Skeletal muscle tissue (tissue), 4 donors: ENCODE data around the gene ZNF217. TPM values are rescaled to one million over a fixed set of nuclear protein-coding genes. Genes with fewer than 3 reads are reported as not detected.

Experiments used
- H3K27ac ChIP-seq: one replicate; pipeline ENCODE4 v1.7.0; 2013; ENCODE audit warnings: mild to moderate bottlenecking, low read depth, low read length, inconsistent platforms
- H3K27me3 ChIP-seq, 3 donors: one replicate each; pipeline ENCODE4 v1.7.0; 2013; ENCODE audit warnings: low read length in 3 of 3; ENCODE audit not compliant: control insufficient read depth in 3 of 3, insufficient read depth in 3 of 3
- H3K36me3 ChIP-seq, 3 donors: one replicate each; pipeline ENCODE4 v1.7.0; 2013; ENCODE audit warnings: low read length in 3 of 3; ENCODE audit not compliant: control insufficient read depth in 3 of 3, insufficient read depth in 3 of 3
- H3K4me1 ChIP-seq, 3 donors: one replicate each; pipeline ENCODE4 v1.7.0; 2013; ENCODE audit warnings: low read length in 3 of 3, mild to moderate bottlenecking in 3 of 3; ENCODE audit not compliant: control insufficient read depth in 3 of 3, insufficient read depth in 3 of 3
- H3K4me3 ChIP-seq, 3 donors: one replicate each; pipeline ENCODE4 v1.7.0; 2013; ENCODE audit warnings: low read length in 3 of 3
- H3K9ac ChIP-seq, 3 donors: one replicate each; pipeline ENCODE4 v1.7.0; 2013; ENCODE audit warnings: low read length in 3 of 3, mild to moderate bottlenecking in 3 of 3, moderate library complexity in 2 of 3, low read depth in 1 of 3
- H3K9me3 ChIP-seq, 3 donors: one replicate each; pipeline ENCODE4 v1.7.0; 2013; ENCODE audit warnings: low read length in 3 of 3; ENCODE audit not compliant: control insufficient read depth in 3 of 3
- total RNA-seq: library from RNA; depleted of rRNA; stranded (reverse); fragments of >200 nt; gene quantifications from one replicate; pipeline ENCODE4 v1.2.3, GENCODE V29; 2014
- donor health status: Osteomylitis.

Gene ZNF217
- total RNA-seq, 1 donor from 2014 or later, result 8.4 TPM

DNA sequence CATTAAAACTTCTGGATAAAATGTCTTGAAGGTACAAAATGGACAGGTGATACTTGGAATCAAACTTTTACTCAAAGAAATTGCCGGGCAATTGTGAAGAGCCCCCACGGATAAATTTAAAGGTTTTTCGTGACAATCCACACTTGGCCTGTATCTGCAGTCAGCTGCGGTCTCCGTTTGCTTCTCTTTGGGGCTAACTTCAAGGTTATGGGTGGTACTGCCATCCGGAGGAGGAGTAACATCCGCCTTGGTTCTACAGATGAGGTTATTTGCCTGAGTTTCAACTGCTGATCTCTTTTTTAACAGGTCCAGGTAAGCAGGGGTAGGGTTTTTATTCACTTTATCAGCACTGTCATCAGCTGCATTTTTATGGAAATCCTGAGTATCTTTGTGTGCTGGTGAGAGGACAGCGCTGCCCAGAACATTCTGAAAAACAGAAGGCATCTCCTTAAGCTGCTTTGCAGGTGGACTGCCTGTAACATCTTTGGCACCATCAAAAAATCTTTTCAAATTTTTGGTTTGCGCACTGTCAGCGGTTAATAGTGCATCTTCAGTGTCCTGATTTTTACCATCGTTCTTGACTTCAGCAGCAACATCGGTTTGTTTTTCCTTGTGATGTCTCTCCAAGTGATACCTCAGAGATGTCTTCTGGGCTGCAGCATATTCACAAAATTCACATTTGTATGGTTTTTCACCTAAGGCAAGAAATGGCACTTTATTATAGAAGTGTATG, 16.9 kb downstream of the ZNF217 start:
- H3K36me3 ChIP-seq, result peaks cover 18 to 41% (median 30%) of the 10 kb centered on the region in 3 donors
- no peaks in the 10 kb centered on the region for H3K27me3 ChIP-seq
- H3K4me1 ChIP-seq, result peaks cover 16 to 28% (median 18%) of the 10 kb centered on the region in 3 donors
- no peak overlapping the region for H3K9ac ChIP-seq
- H3K9me3 ChIP-seq, result no peaks in the 10 kb centered on the region
- no peak overlapping the region for H3K4me3 ChIP-seq
- no peak overlapping the region for H3K27ac ChIP-seq

DNA sequence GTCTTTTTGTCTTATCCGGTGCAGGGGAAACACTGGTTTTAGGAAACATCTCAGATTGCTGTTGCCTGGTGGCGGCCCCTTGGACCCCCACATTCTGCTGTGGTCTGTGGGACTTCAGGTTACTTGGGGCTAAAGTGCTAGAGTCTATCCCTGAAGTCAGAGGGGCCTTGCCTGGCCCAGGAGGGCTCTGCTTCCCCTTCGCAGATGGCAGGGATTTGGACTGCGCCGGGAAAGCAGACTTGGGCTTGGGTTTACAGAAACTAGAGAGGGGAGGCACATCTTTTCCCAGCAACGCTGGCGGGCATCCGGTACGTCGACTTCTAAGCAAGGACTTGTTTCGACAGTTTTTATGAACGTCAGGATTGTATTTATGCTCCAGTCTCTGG, 17.5 kb downstream of the ZNF217 start:
- peaks cover 12 to 38% (median 24%) of the 10 kb centered on the region in 3 donors for H3K36me3 ChIP-seq
- no peak overlapping the region for H3K27ac ChIP-seq
- no peak overlapping the region for H3K9ac ChIP-seq
- H3K9me3 ChIP-seq, result no peaks in the 10 kb centered on the region
- peaks cover 14 to 28% (median 15%) of the 10 kb centered on the region in 3 donors for H3K4me1 ChIP-seq
- no peak overlapping the region for H3K4me3 ChIP-seq
- H3K27me3 ChIP-seq, result no peaks in the 10 kb centered on the region

DNA sequence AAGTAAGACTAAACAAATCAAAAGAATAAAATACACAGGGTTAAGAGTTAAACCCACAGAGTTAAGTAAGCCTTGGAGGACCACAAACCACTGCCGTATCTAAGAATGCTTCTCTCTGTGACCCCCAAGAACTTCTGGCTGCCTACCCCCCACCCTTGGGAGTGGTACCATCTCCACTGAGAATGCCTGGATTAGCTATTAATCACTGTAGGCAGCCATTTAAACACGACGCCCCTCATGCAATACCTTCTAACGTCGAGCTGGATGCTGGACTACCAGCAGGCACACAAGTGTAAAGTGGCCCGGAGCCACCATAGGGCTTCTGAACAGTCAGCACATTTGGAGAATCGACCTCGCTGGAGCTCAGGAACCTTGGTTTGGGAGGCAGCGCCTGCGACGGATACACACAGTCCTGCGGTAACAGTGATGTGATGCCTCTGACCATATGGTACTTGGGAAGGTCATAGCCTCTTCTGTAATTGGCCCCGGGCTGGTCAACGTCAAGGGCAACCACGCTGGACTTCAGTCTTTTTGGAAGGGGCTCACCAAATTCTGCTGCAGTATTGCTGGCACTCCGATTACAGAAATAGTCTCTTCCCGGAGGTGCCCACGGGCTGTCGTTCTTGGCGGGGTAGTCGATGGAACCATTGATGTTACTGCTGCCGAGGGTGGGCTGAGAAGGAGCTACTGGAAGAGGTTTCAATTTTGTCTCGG, 18.0 kb downstream of the ZNF217 start:
- H3K36me3 ChIP-seq, result peaks cover 16 to 41% (median 22%) of the 10 kb centered on the region in 3 donors
- no peak overlapping the region for H3K9ac ChIP-seq
- H3K9me3 ChIP-seq, result no peaks in the 10 kb centered on the region
- no peak overlapping the region for H3K4me3 ChIP-seq
- no peaks in the 10 kb centered on the region for H3K27me3 ChIP-seq
- H3K4me1 ChIP-seq, result peaks cover 10 to 25% (median 14%) of the 10 kb centered on the region in 3 donors
- no peak overlapping the region for H3K27ac ChIP-seq

DNA sequence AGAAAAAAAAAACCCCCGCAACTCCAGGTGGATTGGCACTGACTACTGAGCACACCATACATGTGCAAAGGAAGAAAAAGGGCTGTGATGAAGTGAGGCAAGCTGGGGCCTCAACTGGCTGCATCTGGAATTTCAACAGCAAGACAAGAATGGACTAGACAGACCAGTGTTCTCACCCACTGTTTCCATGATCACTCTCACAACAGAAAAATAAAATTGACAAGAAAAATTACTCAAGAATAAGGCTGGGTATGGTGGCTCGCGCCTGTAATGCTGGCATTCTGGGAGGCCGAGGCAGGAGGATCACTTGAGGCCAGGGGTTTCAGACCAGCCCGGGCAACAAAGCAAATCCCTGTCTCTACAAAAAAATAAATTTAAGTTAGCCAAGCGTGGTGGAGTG, 18.8 kb downstream of the ZNF217 start:
- H3K9me3 ChIP-seq, result no peaks in the 10 kb centered on the region
- no peaks in the 10 kb centered on the region for H3K27me3 ChIP-seq
- peaks cover 3 to 16% (median 6%) of the 10 kb centered on the region in 3 donors for H3K4me1 ChIP-seq
- no peak overlapping the region for H3K4me3 ChIP-seq
- peaks cover 18 to 47% (median 30%) of the 10 kb centered on the region in 3 donors for H3K36me3 ChIP-seq
- H3K27ac ChIP-seq, result no peak overlapping the region
- no peak overlapping the region for H3K9ac ChIP-seq

DNA sequence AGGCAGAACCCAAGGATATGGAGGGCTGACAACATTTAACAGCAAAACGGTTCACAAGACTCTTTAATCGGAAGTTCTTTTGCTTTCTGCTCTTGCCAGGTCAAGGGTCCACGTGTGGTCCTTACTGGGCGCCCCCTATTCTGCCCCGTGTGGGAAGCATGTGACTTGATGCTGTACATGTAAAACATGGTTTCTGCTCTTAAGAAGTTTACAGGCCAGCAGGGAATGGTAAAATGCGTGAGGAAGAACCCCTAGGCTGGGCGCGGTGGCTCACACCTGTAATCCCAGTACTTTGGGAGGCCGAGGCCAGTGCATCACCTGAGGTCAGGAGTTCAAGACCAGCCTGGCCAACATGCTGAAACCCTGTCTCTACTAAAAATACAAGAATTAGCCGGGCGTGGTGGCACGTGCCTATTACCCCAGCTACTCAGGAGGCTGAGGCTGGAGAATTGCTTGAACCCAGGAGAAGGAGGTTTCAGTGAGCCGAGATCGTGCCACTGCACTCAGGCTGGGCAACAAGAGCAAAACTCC, 19.3 kb downstream of the ZNF217 start:
- Histone ChIP-seq H3K27ac (no peak overlapping the region), H3K4me3 (no peak overlapping the region), H3K36me3 (peaks cover 18 to 47% (median 32%) of the 10 kb centered on the region in 3 donors), H3K4me1 (peaks cover 3 to 12% (median 3%) of the 10 kb centered on the region in 3 donors), H3K27me3 (no peaks in the 10 kb centered on the region), H3K9ac (no peak overlapping the region), H3K9me3 (no peaks in the 10 kb centered on the region)

DNA sequence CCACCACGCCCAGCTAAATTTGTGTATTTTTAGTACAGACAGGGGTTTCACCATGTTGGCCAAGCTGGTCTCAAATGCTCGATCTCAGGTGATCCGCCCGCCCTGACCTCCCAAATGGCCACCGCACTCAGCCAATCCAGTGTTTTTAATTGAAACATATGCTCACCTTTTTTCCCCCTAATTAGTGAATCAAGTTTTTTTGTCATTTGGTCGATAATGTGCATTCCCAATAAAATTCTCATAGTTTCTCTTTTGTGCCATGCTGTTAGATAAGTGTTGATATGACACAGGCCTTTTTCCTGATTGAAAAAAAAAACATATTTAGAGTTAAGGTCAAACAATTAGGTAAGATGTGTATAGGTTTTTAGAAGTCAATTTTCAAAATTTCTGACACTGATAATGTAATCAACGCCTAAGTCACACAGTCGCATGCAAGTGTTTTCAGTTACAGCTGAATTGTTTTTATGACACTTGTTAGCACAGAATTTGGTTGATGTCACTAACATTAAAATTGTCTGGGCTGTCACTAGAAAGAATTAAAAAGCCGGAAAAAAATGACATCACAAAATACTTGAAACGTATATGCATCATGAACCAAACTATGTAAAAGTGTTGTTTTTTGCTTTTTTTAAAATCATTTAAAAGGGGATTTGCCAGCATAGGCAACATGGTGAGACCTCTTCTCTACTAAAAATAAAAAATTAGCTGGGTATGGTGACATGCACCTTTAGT, 21.9 kb downstream of the ZNF217 start:
- Histone ChIP-seq H3K36me3 (peaks cover 21 to 52% (median 28%) of the 10 kb centered on the region in 3 donors), H3K4me3 (no peak overlapping the region), H3K27me3 (no peaks in the 10 kb centered on the region), H3K9me3 (no peaks in the 10 kb centered on the region), H3K27ac (no peak overlapping the region), H3K4me1 (no peaks in the 10 kb centered on the region), H3K9ac (no peak overlapping the region)

DNA sequence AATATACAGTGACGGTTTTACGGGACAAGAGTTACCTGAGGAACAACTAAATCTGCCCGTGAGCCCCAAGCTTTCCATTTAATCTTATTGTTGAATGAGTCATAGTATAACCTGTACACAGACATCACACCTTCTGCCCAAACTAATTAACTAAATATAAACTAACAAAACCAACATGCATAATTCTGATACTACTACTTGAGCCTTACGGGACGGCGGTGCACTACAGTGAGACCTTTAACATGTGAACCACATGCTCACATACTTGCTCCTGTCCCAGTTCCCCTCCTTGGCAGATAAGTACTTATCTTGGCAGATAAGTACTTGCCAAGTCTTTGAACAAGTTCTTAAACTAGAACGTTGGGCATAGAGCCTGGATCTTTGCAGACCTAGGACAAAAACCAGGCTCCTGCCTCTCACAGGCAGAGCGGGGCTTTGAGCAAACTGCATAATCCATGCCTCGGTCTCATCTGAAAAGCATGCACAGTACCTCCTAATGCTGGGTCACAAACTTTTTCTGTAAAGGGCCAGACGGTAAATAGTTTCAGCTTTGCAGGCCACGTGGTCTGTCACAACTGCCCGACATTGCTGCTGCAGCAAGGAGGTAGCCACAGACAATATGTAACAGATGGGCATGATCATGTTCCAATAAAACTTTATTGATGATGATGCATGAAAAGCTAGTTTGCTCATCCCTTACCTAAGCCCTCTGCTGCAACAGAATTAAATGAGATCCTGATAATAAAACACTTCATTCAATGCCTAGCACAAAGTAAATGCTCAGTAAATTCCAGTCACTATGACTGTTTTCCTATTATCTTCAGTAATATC, 23.0 kb downstream of the ZNF217 start:
- H3K27ac ChIP-seq, result no peak overlapping the region
- H3K36me3 ChIP-seq, result peaks cover 18 to 42% (median 18%) of the 10 kb centered on the region in 3 donors
- no peak overlapping the region for H3K9ac ChIP-seq
- H3K9me3 ChIP-seq, result no peaks in the 10 kb centered on the region
- H3K4me3 ChIP-seq, result no peak overlapping the region
- H3K27me3 ChIP-seq, result no peaks in the 10 kb centered on the region
- H3K4me1 ChIP-seq, result no peaks in the 10 kb centered on the region

DNA sequence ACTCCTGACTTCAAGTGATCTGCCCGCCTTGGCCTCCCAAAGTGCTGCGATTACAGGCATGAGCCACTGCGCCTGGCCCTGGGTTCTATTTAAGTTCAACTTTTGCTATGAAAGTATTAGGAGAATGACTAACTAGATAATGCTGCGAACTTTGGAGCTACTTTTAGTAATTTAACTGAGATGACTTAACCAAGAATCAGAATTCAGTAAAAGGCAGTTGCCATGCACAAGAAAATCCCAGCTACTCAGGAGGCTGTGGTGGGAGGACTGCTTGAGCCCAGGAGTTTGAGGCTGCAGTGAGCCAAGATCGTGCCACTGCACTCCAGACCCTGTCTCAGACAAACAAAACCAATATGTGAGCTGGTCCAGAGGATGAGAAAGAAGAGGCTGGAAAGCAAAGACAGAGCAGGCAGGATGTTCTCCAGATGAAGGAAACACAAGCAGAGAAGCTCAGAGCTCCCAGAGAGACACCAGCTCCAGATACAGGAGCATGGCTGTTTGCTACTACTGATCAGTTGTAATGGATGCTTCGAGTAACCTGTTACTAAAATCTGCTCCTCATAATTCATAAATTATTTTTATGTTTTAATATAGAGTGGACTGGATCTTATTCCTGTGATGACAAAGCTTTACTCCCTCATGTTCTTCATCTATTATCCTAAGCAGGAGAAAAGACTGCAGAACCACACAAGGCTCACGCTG, 23.9 kb downstream of the ZNF217 start:
- Histone ChIP-seq H3K4me1 (no peaks in the 10 kb centered on the region), H3K27ac (no peak overlapping the region), H3K9ac (no peak overlapping the region), H3K27me3 (no peaks in the 10 kb centered on the region), H3K36me3 (peaks cover 11 to 33% (median 12%) of the 10 kb centered on the region in 3 donors), H3K9me3 (no peaks in the 10 kb centered on the region), H3K4me3 (no peak overlapping the region)

DNA sequence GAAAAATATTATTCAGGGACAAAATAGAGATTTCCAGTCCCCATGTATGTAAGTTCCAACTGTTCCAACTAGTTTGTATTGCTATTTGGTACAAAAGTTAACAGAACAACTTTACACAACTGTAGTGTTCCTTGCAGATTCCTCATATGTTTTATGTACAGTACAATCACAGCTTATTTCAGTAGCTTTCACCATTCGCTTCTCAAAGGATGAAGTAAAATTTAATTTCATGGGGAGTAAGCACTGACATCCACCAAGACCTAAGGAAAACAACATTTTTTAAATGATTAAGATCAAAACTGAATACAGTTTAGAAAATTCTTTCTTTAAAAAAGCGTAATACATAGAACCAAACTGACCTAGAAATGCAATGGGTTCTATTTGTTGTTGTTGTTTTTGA, 24.6 kb downstream of the ZNF217 start:
- no peak overlapping the region for H3K27ac ChIP-seq
- H3K9me3 ChIP-seq, result no peaks in the 10 kb centered on the region
- H3K36me3 ChIP-seq, result peaks cover 11 to 28% (median 11%) of the 10 kb centered on the region in 3 donors
- no peak overlapping the region for H3K9ac ChIP-seq
- H3K4me1 ChIP-seq, result no peaks in the 10 kb centered on the region
- H3K4me3 ChIP-seq, result no peak overlapping the region
- no peaks in the 10 kb centered on the region for H3K27me3 ChIP-seq
